Stimulated activated naive B cell treated with anti-CD40 and anti-IgM and Interleukin-4, amounts not matched to agents 10 μg/mL and 1 μg/mL and 100 μg/mL, for 72 hours (primary cell): Measurements from ENCODE around the gene OR1N1.

ENCODE experiments used
- ATAC-seq, 2 donors: fragments of 150-1000 bp; cut with Tn5 transposase; replicated peaks; 2 replicates each; pipeline ENCODE4 v1.10.0; 2021; ENCODE audit warnings: moderate library complexity in 1 of 2
- DNase-seq: peaks from one replicate; pipeline ENCODE4 v3.0.0; 2021
- H3K27ac Mint-ChIP-seq: one replicate; pipeline ENCODE4 v1.8.0; 2022; ENCODE audit warnings: mild to moderate bottlenecking, mixed read lengths
- H3K27me3 Mint-ChIP-seq, 2 donors: one replicate each; pipeline ENCODE4 v1.8.0; 2022; ENCODE audit warnings: mixed read lengths in 2 of 2
- H3K36me3 Mint-ChIP-seq, 2 donors: one replicate each; pipeline ENCODE4 v1.8.0; 2022; ENCODE audit warnings: mixed read lengths in 2 of 2, mild to moderate bottlenecking in 1 of 2
- H3K4me1 Mint-ChIP-seq, 2 donors: one replicate each; pipeline ENCODE4 v1.8.0; 2022; ENCODE audit warnings: mixed read lengths in 2 of 2, mild to moderate bottlenecking in 1 of 2
- H3K4me3 Mint-ChIP-seq, 2 donors: one replicate each; pipeline ENCODE4 v1.8.0; 2022; ENCODE audit warnings: mild to moderate bottlenecking in 2 of 2, mixed read lengths in 2 of 2, moderate library complexity in 1 of 2
- H3K9me3 Mint-ChIP-seq, 2 donors: one replicate each; pipeline ENCODE4 v1.8.0; 2022; ENCODE audit warnings: mixed read lengths in 2 of 2, mild to moderate bottlenecking in 1 of 2

Gene OR1N1

GRCh38 chr9:122518226-122518625 is 8.9 kb downstream of the OR1N1 start:
- Mint-ChIP-seq H3K27me3 (peaks cover 10 to 15% of the 10 kb centered on the region in 2 donors), H3K9me3 (no peaks in the 10 kb centered on the region), H3K36me3 (no peaks in the 10 kb centered on the region), H3K4me1 (no peaks in the 10 kb centered on the region), H3K4me3 (no peak overlapping the region), H3K27ac (no peak overlapping the region)
- ATAC-seq (no peak), DNase-seq (no peak)

- no peaks in the 10 kb centered on the region for H3K36me3 Mint-ChIP-seq
- no peak within 1 kb of the TSS for H3K27ac Mint-ChIP-seq
- no peaks in the 10 kb centered on the region for H3K4me1 Mint-ChIP-seq
- H3K27me3 Mint-ChIP-seq: peaks cover 28 to 35% of the 10 kb centered on the region in 2 donors
- no peak within 1 kb of the TSS for H3K4me3 Mint-ChIP-seq
- no peak for DNase-seq
- H3K9me3 Mint-ChIP-seq: no peaks in the 10 kb centered on the region
- ATAC-seq: no peak
Observed at GRCh38 chr9:122510502-122510901, 16.6 kb downstream of the OR1N1 start, which contains the start of gene OR1J2. OR1J2 (plus strand) TSS chr9:122510802; CDS start chr9:122510802, 0 bp downstream.

GRCh38 chr9:122506964-122507363 is 20.1 kb downstream of the OR1N1 start:
- H3K36me3 Mint-ChIP-seq: no peaks in the 10 kb centered on the region
- H3K4me3 Mint-ChIP-seq: no peak overlapping the region
- H3K27me3 Mint-ChIP-seq: peaks cover 33 to 35% of the 10 kb centered on the region in 2 donors
- H3K4me1 Mint-ChIP-seq: no peaks in the 10 kb centered on the region
- no peaks in the 10 kb centered on the region for H3K9me3 Mint-ChIP-seq
- DNase-seq: no peak
- ATAC-seq: no peak
- no peak overlapping the region for H3K27ac Mint-ChIP-seq

GRCh38 chr9:122498883-122499288 is 28.2 kb downstream of the OR1N1 start:
- Mint-ChIP-seq H3K27ac (no peak overlapping the region), H3K4me3 (no peak overlapping the region), H3K4me1 (no peaks in the 10 kb centered on the region), H3K27me3 (peaks cover 50 to 58% of the 10 kb centered on the region in 2 donors), H3K36me3 (peaks cover 0 to 2% of the 10 kb centered on the region in 2 donors), H3K9me3 (peaks cover 7% of the 10 kb centered on the region in 2 donors)
- ATAC-seq: peak; percentile 45 to 58
- peak; percentile 9 for DNase-seq

GRCh38 chr9:122479062-122479461 is 48.0 kb downstream of the OR1N1 start:
- H3K27ac Mint-ChIP-seq: no peak overlapping the region
- no peaks in the 10 kb centered on the region for H3K9me3 Mint-ChIP-seq
- DNase-seq (no peak), ATAC-seq (no peak)
- peaks cover 29 to 39% of the 10 kb centered on the region in 2 donors for H3K27me3 Mint-ChIP-seq
- no peak overlapping the region for H3K4me3 Mint-ChIP-seq
- H3K36me3 Mint-ChIP-seq: no peaks in the 10 kb centered on the region
- no peaks in the 10 kb centered on the region for H3K4me1 Mint-ChIP-seq

GRCh38 chr9:122477826-122478225 is 49.3 kb downstream of the OR1N1 start, which contains the start of gene OR1J1:
OR1J1 (minus strand) TSS chr9:122477926; CDS start chr9:122477926, 0 bp downstream.
- ATAC-seq (no peak), DNase-seq (no peak)
- no peaks in the 10 kb centered on the region for H3K4me1 Mint-ChIP-seq
- no peak within 1 kb of the TSS for H3K4me3 Mint-ChIP-seq
- H3K27me3 Mint-ChIP-seq: peaks cover 29 to 39% of the 10 kb centered on the region in 2 donors
- H3K36me3 Mint-ChIP-seq: no peaks in the 10 kb centered on the region
- no peaks in the 10 kb centered on the region for H3K9me3 Mint-ChIP-seq
- no peak within 1 kb of the TSS for H3K27ac Mint-ChIP-seq

- H3K27ac Mint-ChIP-seq: no peak overlapping the region
- no peak overlapping the region for H3K4me3 Mint-ChIP-seq
- H3K27me3 Mint-ChIP-seq: peaks cover 29 to 39% of the 10 kb centered on the region in 2 donors
- ATAC-seq (no peak), DNase-seq (no peak)
- no peaks in the 10 kb centered on the region for H3K4me1 Mint-ChIP-seq
- H3K9me3 Mint-ChIP-seq: no peaks in the 10 kb centered on the region
- no peaks in the 10 kb centered on the region for H3K36me3 Mint-ChIP-seq
Observed at GRCh38 chr9:122477346-122477745, 49.7 kb downstream of the OR1N1 start.
